ENCODE measurements around the gene RGS6.

Gene RGS6

DNA sequence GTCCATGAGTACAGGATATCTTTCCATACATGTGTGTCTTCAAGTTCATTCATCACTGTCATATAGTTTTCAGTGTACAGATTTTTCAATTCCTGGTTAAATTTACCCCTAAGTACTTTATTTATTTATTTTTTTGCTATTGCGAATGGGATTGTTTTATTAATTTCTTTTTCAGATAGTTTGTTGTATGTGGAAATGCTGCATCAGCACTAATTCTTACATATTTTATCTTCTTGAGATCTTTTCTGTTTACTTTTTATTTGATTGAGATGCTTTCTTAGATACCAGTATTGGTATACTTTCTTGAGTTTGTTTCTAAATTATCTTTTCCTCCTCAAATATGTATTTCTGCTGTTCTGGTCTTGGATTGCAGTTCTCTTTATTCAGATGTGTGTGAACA is 148.9 kb downstream of the RGS6 start:
- no peak for DNase-seq (ENCODE audit: low spot score)

DNA sequence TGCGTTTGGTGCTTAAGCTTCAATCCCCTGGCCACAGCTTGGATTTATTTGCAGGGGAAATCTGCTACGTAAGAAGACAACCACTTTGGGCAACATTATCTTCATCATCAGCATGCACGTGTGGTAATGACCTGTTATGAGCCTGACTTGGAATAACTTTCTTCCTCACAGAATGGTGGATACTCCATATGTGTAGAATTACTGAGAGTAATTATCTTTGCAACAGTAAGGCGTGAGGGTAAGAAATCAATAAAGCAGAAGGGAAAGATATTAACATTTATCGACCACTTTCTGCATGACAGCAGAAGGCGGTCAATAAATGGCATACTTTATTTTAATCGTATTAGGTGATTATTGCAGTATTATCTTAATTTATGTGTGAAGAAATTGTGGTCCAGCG is 152.7 kb downstream of the RGS6 start:
- DNase-seq (ENCODE audit: low spot score) = no peak

GRCh38 chr14:72089625-72090024 is 157.4 kb downstream of the RGS6 start:
- DNase-seq (ENCODE audit: low spot score) = no peak

- no peak for DNase-seq (ENCODE audit: low spot score)
Measured at GRCh38 chr14:72094844-72095582, 162.8 kb downstream of the RGS6 start.

DNA sequence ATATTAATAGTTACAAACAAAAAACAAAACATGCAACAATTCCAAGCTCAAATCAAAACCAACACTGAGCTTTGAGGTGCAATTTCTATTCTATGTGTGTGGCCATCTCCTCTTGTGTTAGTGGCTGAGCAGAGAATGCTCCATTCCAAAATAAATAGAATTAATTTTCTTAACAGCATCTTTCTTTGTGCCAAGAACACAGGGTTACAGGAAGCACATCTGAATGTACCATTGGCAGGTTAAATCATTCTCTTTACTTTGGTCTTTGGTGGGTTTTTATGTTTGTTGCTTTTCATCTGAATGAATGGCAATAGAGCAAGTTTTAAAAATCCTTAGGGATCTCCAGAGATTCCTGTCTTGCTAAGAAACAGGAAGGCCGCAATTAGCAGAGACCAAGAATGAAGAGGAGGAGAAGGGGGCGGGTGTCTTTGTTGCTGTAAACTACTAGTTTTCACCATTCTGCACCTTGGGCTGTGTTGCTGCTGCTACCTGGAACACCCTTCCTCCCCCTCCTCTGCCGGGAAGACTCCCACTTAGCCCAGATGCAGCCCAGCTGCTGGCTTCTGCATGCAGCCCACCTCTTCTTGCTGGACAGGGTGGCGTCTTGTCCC is 165.0 kb downstream of the RGS6 start:
- DNase-seq (ENCODE audit: low spot score) = no peak

GRCh38 chr14:72098210-72098609 is 166.0 kb downstream of the RGS6 start:
- no peak for DNase-seq (ENCODE audit: low spot score)

- DNase-seq (ENCODE audit: low spot score) = no peak
Measured at GRCh38 chr14:72099566-72099965, 167.3 kb downstream of the RGS6 start.

- no peak for DNase-seq (ENCODE audit: low spot score)
Measured at GRCh38 chr14:72104011-72104613, 171.9 kb downstream of the RGS6 start.

- no peak for DNase-seq (ENCODE audit: low spot score)
Measured at GRCh38 chr14:72111911-72112310, 179.7 kb downstream of the RGS6 start.

GRCh38 chr14:72118841-72119240 is 186.6 kb downstream of the RGS6 start:
- DNase-seq (ENCODE audit: low spot score) = no peak

- DNase-seq (ENCODE audit: low spot score) = no peak
Measured at GRCh38 chr14:72120315-72120714, 188.1 kb downstream of the RGS6 start.

DNA sequence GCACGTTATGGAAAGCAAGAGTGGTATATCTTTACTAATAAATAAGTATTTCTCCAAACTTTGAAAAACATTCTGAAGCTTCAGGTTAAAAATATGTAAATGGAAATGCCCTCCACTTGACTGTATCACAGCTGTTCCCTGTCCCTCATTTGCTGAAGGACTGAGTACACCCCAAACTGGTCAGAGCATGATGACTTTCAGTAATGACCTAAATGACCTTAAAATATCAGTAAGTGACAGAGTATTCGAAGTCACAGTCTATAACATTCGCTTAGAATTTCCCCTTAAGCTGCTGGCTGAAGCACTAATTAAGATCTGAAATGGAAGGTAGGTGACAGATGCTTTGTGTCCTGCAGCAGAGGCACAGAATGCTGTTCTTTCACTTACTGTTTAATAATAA is 191.5 kb downstream of the RGS6 start:
- no peak for DNase-seq (ENCODE audit: low spot score)

DNA sequence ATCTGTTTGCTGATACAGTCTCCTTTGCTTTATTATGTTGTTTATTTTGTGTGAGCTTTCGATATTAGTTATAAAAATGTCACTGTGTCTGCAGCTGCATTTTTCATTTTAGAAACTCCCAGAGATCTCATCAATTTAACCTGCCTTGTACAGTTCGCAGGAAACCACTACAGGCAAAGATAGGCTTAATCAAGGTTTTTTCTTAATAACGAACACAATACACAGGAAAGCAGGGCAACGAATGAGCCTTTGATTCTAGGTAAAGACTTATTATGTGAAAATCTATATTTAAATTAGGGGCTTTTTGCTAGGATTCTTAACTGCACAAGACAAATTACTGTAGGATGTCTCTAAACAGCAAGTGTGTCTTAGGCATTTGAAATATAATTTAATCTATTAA is 191.9 kb downstream of the RGS6 start:
- no peak for DNase-seq (ENCODE audit: low spot score)

- DNase-seq (ENCODE audit: low spot score) = no peak
Measured at GRCh38 chr14:72126091-72126490, 193.9 kb downstream of the RGS6 start.

GRCh38 chr14:72126561-72126960 is 194.3 kb downstream of the RGS6 start:
- DNase-seq (ENCODE audit: low spot score) = no peak

DNA sequence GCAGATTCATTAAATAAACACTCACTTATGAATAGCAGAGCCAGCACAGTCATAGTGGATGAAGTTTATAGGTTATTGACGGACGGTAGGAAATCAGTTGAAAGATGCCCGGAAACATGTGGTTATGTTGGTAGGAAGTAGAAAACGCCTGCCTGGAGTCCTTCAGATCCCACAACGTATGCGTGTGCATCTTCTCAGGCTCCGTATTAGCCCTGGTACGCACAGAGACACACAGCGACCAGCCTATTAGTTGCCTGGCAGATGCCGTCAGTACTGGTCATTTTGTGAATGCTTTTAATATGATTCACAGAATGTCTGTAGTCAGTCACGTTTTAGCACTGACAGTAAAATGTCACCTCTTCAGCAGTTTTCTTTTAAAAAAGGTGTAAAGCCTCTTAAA is 196.4 kb downstream of the RGS6 start:
- no peak for DNase-seq (ENCODE audit: low spot score)

DNA sequence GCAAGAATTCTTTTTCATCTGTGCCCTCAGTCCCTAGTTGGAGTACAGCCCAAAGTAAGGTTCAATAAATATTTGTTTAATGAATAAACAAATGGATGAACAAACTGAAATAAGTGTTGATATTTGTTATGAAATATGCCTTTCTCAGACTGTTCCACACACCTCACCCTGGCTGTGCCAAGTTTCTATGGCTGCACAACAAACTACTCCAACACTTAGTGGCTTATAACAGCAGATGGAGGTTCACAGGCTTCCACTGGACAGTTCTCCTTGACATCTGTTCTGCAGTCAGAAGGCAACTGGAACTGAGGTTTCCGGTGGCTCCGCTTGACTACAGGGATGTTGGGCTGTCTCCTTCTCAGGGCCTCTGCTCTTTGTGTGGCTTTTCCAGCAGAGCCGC is 197.1 kb downstream of the RGS6 start:
- DNase-seq (ENCODE audit: low spot score) = no peak

- DNase-seq (ENCODE audit: low spot score) = no peak
Measured at GRCh38 chr14:72141084-72141483, 208.9 kb downstream of the RGS6 start.

- no peak for DNase-seq (ENCODE audit: low spot score)
Measured at GRCh38 chr14:72142328-72142727, 210.1 kb downstream of the RGS6 start.

- no peak for DNase-seq (ENCODE audit: low spot score)
Measured at GRCh38 chr14:72146241-72146640, 214.0 kb downstream of the RGS6 start.

DNA sequence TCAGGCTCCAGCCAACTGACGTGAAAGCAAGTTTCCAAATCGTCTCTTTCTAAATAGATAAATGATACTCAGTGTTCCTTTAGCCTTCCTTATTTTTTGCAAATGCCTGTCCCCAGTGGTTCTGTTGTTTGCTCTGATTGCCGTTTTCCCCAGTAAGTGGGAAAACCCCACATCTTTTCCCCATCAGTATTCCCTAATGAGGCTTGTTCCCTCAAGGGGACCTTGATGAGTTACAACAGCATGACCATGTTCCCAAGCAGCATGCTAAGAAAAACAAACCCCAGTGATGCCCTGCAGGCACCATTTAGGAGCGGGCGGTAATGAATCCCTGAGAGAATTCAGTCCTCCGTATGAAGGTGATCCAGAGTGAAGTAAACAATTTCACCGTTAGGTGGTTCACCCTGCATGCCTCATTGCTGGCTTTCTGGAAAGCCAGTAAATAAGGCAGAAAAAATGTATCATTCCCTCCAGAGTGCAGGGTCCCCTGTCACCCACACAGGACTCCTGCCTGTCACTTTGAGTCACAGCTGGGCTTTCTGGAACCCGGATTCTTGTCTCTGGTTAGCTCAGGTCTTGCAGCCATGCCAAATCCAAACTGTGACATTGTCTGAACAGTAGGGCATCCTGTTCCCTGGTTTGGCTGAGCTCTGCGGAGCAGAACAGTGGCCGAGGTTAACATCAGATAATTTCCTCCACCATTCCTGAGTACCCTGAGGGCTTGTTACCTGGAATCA is 222.6 kb downstream of the RGS6 start:
- DNase-seq (ENCODE audit: low spot score) = no peak

DNA sequence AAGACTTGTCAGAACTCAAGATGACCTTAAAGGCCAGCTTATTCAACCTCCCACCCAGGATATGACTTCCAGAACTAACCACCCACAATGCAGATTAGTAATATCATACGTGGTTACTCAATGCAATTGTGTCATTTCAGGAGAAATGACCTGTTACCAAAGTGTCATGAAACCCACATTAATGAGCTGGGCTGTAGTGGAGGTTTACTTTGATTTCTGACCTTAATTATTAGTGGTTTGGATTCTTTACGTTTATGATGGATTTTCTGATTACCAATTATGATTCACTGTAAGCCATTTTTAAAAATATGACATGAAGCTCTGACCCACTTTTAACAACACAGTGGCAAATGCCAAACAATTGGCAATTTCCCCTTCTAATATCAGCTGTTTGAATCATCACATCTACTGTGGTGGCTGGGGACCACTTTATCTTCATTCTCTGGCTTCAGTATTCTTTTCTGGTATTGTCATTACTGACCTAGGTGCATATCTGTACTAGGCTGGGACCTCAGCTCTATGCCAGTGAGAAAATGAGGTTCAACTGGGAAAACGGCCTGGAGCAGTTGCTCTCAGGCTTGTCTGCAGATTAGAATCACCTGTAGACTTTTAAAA is 223.3 kb downstream of the RGS6 start:
- DNase-seq (ENCODE audit: low spot score) = no peak

Measured in CD4-positive, alpha-beta T cell treated with Interleukin-6 at 100 ng/mL for 8 hours (primary cell).